Measurements from ENCODE around the gene MEGF8.

DNA sequence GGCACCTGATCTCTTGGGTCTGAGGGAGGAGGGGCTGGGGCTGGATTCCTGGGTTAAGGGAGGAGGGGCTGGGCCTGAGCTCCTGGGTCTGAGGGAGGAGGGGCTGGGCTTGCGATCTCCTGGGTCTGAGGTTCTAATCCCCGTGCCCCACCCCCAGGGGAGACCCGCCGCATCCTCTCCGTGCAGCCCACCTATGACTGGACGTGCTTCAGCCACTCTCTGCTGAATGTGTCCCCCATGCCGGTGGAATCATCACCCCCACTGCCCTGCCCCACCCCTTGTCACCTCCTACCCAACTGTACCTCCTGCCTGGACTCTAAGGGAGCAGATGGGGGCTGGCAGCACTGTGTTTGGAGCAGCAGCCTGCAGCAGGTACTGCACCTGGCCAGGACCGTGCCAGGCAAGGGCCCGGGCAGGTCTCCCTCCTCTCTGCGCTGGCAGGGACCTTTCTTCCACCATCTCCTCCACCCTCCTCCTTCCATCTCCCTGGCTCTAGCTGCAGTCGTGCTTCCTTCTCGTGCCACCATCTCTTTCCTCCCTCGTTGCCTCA is 37.5 kb downstream of the MEGF8 start:
- no peak for TF ChIP-seq POLR2AphosphoS5 (IDR thresholded peaks at IDR 0.05; ENCODE audit: insufficient read depth, low read depth, low read length)
- TF ChIP-seq, protein P1, sequence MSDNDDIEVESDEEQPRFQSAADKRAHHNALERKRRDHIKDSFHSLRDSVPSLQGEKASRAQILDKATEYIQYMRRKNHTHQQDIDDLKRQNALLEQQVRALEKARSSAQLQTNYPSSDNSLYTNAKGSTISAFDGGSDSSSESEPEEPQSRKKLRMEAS (IDR thresholded peaks at IDR 0.05; ENCODE audit: insufficient read depth, insufficient read length): no peak
- TF ChIP-seq, protein P2, sequence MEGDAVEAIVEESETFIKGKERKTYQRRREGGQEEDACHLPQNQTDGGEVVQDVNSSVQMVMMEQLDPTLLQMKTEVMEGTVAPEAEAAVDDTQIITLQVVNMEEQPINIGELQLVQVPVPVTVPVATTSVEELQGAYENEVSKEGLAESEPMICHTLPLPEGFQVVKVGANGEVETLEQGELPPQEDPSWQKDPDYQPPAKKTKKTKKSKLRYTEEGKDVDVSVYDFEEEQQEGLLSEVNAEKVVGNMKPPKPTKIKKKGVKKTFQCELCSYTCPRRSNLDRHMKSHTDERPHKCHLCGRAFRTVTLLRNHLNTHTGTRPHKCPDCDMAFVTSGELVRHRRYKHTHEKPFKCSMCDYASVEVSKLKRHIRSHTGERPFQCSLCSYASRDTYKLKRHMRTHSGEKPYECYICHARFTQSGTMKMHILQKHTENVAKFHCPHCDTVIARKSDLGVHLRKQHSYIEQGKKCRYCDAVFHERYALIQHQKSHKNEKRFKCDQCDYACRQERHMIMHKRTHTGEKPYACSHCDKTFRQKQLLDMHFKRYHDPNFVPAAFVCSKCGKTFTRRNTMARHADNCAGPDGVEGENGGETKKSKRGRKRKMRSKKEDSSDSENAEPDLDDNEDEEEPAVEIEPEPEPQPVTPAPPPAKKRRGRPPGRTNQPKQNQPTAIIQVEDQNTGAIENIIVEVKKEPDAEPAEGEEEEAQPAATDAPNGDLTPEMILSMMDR (IDR thresholded peaks at IDR 0.05; ENCODE audit: extremely low read depth in 1 of 2, insufficient read depth in 1 of 2, low read depth in 1 of 2, low read length in 2 of 2): no peak

Data from endothelial cell of umbilical vein (primary cell).